ENCODE data around the gene GARIN3. TPM values are rescaled to one million over a fixed set of nuclear protein-coding genes. Genes with fewer than 3 reads are reported as not detected.

The GARIN3 gene
- total and polyA plus RNA-seq, 7 donors, result not detected

- 74 to 90% methylated on average over 5 of the region's 5 CpGs for WGBS, 2 donors
- Histone ChIP-seq H3K36me3 (no peaks in the 10 kb centered on the region), H3K4me1 (no peaks in the 10 kb centered on the region), H3K9me3 (peaks cover 0 to 2% (median 0%) of the 10 kb centered on the region in 4 donors), H3K4me3 (no peak overlapping the region), H3K27ac (no peak overlapping the region), H3K27me3 (no peaks in the 10 kb centered on the region)
- intact Hi-C loops (cut with DNase I), result no loop called here
- no peak for DNase-seq
- TF ChIP-seq POLR2AphosphoS5 (IDR thresholded peaks at IDR 0.05) (no peak), EP300 (IDR thresholded peaks at IDR 0.05) (no peak), POLR2A (IDR thresholded peaks at IDR 0.05) (no peak), CTCF (IDR thresholded peaks at IDR 0.05) (no peak)
Measured at GRCh38 chr5:157164521-157164920, 1.5 kb downstream of the GARIN3 start.

- Histone ChIP-seq H3K27me3 (no peaks in the 10 kb centered on the region), H3K4me3 (no peak overlapping the region), H3K9me3 (no peaks in the 10 kb centered on the region), H3K27ac (no peak overlapping the region), H3K36me3 (no peaks in the 10 kb centered on the region), H3K4me1 (no peaks in the 10 kb centered on the region)
- TF ChIP-seq CTCF (IDR thresholded peaks at IDR 0.05) (no peak), EP300 (IDR thresholded peaks at IDR 0.05) (no peak), POLR2AphosphoS5 (IDR thresholded peaks at IDR 0.05) (no peak), POLR2A (IDR thresholded peaks at IDR 0.05) (no peak)
- no peak for DNase-seq
- WGBS, 2 donors, result 94 to 95% methylated on average over 12 of the region's 12 CpGs
- intact Hi-C loops (cut with DNase I), result no loop called here
Measured at GRCh38 chr5:157162919-157163510, 3.0 kb downstream of the GARIN3 start.

GRCh38 chr5:157161996-157162395 is 4.1 kb downstream of the GARIN3 start:
- Histone ChIP-seq H3K36me3 (no peaks in the 10 kb centered on the region), H3K27ac (no peak overlapping the region), H3K4me1 (no peaks in the 10 kb centered on the region), H3K4me3 (no peak overlapping the region), H3K9me3 (no peaks in the 10 kb centered on the region), H3K27me3 (no peaks in the 10 kb centered on the region)
- no peak for DNase-seq
- intact Hi-C loops (cut with DNase I), result no loop called here
- WGBS, 2 donors, result 89 to 90% methylated on average over 6 of the region's 6 CpGs
- TF ChIP-seq EP300 (IDR thresholded peaks at IDR 0.05) (no peak), CTCF (IDR thresholded peaks at IDR 0.05) (no peak), POLR2AphosphoS5 (IDR thresholded peaks at IDR 0.05) (no peak), POLR2A (IDR thresholded peaks at IDR 0.05) (no peak)

- Histone ChIP-seq H3K27ac (no peak overlapping the region), H3K9me3 (no peaks in the 10 kb centered on the region), H3K4me3 (no peak overlapping the region), H3K36me3 (no peaks in the 10 kb centered on the region), H3K27me3 (no peaks in the 10 kb centered on the region), H3K4me1 (no peaks in the 10 kb centered on the region)
- 89 to 92% methylated on average over 4 of the region's 4 CpGs for WGBS, 2 donors
- intact Hi-C loops (cut with DNase I), result no loop called here
- TF ChIP-seq POLR2A (IDR thresholded peaks at IDR 0.05) (no peak), POLR2AphosphoS5 (IDR thresholded peaks at IDR 0.05) (no peak), CTCF (IDR thresholded peaks at IDR 0.05) (no peak), EP300 (IDR thresholded peaks at IDR 0.05) (no peak)
- DNase-seq, result no peak
Measured at GRCh38 chr5:157160001-157160400, 6.1 kb downstream of the GARIN3 start.

GRCh38 chr5:157159209-157159751 is 6.8 kb downstream of the GARIN3 start:
- intact Hi-C loops (cut with DNase I), result no loop called here
- no peak for DNase-seq
- TF ChIP-seq EP300 (IDR thresholded peaks at IDR 0.05), result no peak
- no peak for TF ChIP-seq POLR2A (IDR thresholded peaks at IDR 0.05)
- no peak for TF ChIP-seq POLR2AphosphoS5 (IDR thresholded peaks at IDR 0.05)
- no peak for TF ChIP-seq CTCF (IDR thresholded peaks at IDR 0.05)
- H3K27ac ChIP-seq, result no peak overlapping the region
- H3K4me1 ChIP-seq, result no peaks in the 10 kb centered on the region
- no peaks in the 10 kb centered on the region for H3K27me3 ChIP-seq
- H3K9me3 ChIP-seq, result no peaks in the 10 kb centered on the region
- WGBS, 2 donors, result 78 to 84% methylated on average over 6 of the region's 6 CpGs
- H3K36me3 ChIP-seq, result no peaks in the 10 kb centered on the region
- H3K4me3 ChIP-seq, result no peak overlapping the region
